Right atrium auricular region (tissue), 2 donors: Measurements from ENCODE around the gene BMPR1A. TPM values are rescaled to one million over a fixed set of nuclear protein-coding genes. Genes with fewer than 3 reads are reported as not detected.
"Not testable (repeated sequence)": the region's sequence is repeated elsewhere in the genome, so short reads cannot be mapped to it uniquely, and the experiment has no call there.

Experiments
- DNase-seq: peaks from one replicate; pipeline ENCODE4 v3.0.0-alpha.2; 2019; ENCODE audit warnings: low spot score
- H3K27ac ChIP-seq, 2 donors: fragments of 200-600 bp; sonication (generic); 1 replicate in 1 of 2; 2 replicates in 1 of 2; pipeline ENCODE4 v1.5.1; 2016 to 2019
- H3K27me3 ChIP-seq, 2 donors: fragments of 200-600 bp; sonication (generic); one replicate each; pipeline versions ENCODE4 v1.5.1 to v1.6.0; 2017 to 2019
- H3K36me3 ChIP-seq: fragments of 200-600 bp; sonication (generic); one replicate; pipeline ENCODE4 v1.5.1; 2016
- H3K4me1 ChIP-seq, 2 donors: fragments of 200-600 bp; sonication (generic); one replicate each; pipeline versions ENCODE4 v1.5.1 to v1.6.0; 2017 to 2019
- H3K4me3 ChIP-seq, 2 donors: fragments of 200-600 bp; sonication (generic); 1 replicate in 1 of 2; 2 replicates in 1 of 2; pipeline ENCODE4 v1.5.1; 2017 to 2019; ENCODE audit warnings: mild to moderate bottlenecking in 1 of 2, moderate library complexity in 1 of 2
- H3K9me3 ChIP-seq, 2 donors: fragments of 200-600 bp; sonication (generic); one replicate each; pipeline ENCODE4 v1.5.1; 2019
- CTCF ChIP-seq, 2 donors: fragments of 200-600 bp; sonication (generic); IDR thresholded peaks; one replicate each; pipeline ENCODE4 v1.5.1; 2019; ENCODE audit warnings: antibody characterized with exemption in 2 of 2
- total RNA-seq, 2 donors: library from RNA; depleted of rRNA; stranded (reverse); fragments of >200 nt; gene quantifications; one replicate each; pipeline ENCODE4 v1.1.0, GENCODE V29; 2016

The BMPR1A gene
- total RNA-seq, 2 donors from 2014 or later, result 28.6 to 41.2 TPM

DNA sequence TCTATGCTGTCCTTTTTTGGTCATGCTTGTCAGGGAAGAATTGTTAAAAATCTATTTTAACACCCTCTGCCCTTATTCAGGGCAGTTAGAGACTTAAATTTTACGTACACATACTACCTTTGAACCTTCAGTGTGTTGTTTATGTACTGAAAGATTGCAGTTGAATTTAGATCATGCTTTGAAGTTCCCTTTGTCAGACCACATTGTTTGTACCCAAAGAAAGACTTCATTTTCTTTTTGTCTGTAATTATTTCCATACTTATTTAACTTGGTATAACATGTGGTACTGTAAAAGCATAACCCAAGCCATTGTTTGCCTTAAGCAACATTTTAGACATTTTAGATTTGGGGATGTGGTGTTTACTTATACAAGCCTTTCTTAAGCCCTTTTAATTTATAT is 104.9 kb downstream of the BMPR1A start:
- peaks cover 0 to 20% of the 10 kb centered on the region in 2 donors for H3K4me1 ChIP-seq
- no peak overlapping the region for H3K27ac ChIP-seq
- no peak for DNase-seq
- no peak for TF ChIP-seq CTCF (IDR thresholded peaks at IDR 0.05)
- no peak overlapping the region for H3K4me3 ChIP-seq
- H3K9me3 ChIP-seq, result no peaks in the 10 kb centered on the region
- H3K36me3 ChIP-seq, result no peaks in the 10 kb centered on the region
- no peaks in the 10 kb centered on the region for H3K27me3 ChIP-seq

GRCh38 chr10:86862373-86862772 is 106.0 kb downstream of the BMPR1A start:
- DNase-seq, result no peak
- H3K27me3 ChIP-seq, result no peaks in the 10 kb centered on the region
- no peaks in the 10 kb centered on the region for H3K36me3 ChIP-seq
- no peak for TF ChIP-seq CTCF (IDR thresholded peaks at IDR 0.05)
- no peak overlapping the region for H3K27ac ChIP-seq
- H3K4me3 ChIP-seq, result no peak overlapping the region
- no peaks in the 10 kb centered on the region for H3K9me3 ChIP-seq
- H3K4me1 ChIP-seq, result peaks cover 0 to 20% of the 10 kb centered on the region in 2 donors

DNA sequence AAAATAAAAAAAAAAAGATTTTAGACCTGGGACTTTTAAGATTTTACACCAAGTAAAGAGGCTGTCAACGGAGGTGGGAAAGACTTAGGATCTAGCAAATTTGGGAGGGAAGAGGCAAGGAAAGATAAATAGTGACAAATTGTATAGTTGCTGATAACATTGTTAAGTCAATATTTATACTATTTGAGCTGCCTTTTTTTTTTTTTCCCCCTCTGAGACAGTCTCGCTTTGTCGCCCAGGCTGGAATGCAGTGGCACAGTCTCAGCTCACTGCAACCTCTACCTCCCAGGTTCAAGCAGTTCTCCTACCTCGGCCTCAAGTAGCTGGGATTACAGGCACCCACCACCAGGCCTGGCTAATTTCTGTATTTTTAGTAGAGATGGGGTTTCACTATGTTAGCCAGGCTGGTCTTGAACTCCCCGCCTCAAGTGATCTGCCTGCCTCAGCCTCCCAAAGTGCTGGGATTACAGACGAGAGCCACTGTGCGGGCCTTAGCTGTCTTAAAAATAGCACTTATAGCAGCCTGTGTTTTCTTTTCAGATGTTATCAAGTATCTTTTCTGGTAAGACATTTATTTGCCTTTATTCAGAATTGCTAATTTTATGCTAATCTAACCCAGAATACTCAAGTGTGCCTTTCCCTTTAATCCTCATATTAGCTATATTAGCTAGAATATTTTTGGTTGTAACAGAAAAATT is 106.5 kb downstream of the BMPR1A start:
- Histone ChIP-seq H3K4me1 (peaks cover 0 to 20% of the 10 kb centered on the region in 2 donors), H3K27ac (peak overlapping the region; percentile 13 to 25), H3K4me3 (no peak overlapping the region), H3K36me3 (no peaks in the 10 kb centered on the region), H3K27me3 (no peaks in the 10 kb centered on the region), H3K9me3 (no peaks in the 10 kb centered on the region)
- TF ChIP-seq CTCF (IDR thresholded peaks at IDR 0.05), result no peak
- DNase-seq, result no peak

DNA sequence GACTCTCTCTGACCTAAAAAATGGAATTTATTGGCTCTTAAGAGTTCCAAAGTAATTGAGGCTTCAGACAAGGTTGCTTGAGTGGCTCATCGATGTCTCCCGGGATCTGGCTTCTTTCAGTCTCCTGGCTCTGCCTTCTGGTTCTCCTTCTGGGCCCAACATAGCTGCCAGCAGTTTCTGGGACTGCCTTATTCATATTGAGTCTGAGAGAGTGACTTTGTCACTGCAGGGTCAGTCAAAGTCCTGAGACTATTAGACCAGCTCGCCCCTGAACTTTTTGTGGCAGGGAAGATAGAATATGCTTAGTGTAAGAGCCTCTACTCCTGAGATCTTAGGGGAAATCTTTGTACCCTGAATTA is 107.0 kb downstream of the BMPR1A start:
- H3K36me3 ChIP-seq, result no peaks in the 10 kb centered on the region
- H3K27me3 ChIP-seq, result no peaks in the 10 kb centered on the region
- no peak overlapping the region for H3K4me3 ChIP-seq
- H3K4me1 ChIP-seq, result peaks cover 0 to 25% of the 10 kb centered on the region in 2 donors
- TF ChIP-seq CTCF (IDR thresholded peaks at IDR 0.05), result no peak
- no peaks in the 10 kb centered on the region for H3K9me3 ChIP-seq
- H3K27ac ChIP-seq, result peak overlapping the region; percentile 13 to 25
- no peak for DNase-seq

DNA sequence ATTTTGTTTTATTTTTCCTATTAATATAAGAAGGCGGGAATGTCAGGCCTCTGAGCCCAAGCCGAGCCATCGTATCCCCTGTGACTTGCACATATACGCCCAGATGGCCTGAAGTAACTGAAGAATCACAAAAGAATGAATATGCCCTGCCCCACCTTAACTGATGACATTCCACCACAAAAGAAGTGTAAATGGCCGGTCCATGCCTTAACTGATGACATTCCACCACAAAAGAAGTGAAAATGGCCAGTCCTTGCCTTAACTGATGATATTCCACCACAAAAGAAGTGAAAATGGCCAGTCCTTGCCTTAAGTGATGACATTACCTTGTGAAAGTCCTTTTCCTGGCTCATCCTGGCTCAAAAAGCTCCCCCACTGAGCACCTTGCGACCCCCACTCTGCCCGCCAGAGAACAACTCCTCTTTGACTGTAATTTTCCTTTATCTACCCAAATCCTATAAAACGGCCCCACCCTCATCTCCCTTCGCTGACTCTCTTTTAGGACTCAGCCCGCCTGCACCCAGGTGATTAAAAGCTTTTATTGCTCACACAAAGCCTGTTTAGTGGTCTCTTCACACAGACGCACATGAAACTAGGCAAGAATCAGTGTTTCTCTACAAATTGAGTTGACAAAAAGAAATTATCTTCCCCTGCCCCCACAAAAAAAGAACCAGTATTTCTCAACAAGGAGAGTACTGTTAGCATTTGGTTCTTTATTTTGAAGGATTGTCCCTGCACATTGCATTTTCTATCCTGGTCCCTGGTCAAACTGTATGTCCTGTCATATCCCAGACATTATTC is 108.8 kb downstream of the BMPR1A start:
- not testable (repeated sequence) for H3K4me3 ChIP-seq, H3K36me3 ChIP-seq, H3K27me3 ChIP-seq, H3K9me3 ChIP-seq, DNase-seq
- Histone ChIP-seq H3K27ac (peak overlapping the region; percentile 37 to 63), H3K4me1 (peaks cover 0 to 32% of the 10 kb centered on the region in 2 donors)

DNA sequence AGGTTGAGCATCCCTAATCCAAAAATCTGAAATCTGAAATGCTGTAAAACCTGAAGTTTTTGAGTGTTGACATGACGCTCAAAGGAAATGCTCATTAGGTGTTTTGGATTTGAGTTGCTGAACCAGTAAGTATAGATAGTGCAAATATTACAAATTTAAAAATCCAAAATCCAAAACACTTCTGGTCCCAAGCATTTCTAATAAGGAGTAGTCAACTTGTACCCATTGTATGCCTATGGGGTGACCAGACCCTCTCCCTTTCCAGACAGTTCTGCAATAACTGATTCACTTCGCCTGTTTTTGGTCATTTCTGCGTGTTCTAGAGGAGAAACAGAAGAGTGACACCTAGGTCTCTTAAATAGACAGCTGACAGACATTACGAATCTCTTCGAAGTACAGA is 110.7 kb downstream of the BMPR1A start:
- H3K4me3 ChIP-seq, result no peak overlapping the region
- no peak for TF ChIP-seq CTCF (IDR thresholded peaks at IDR 0.05)
- no peaks in the 10 kb centered on the region for H3K27me3 ChIP-seq
- peak overlapping the region in 1 of 2 donors; percentile 63 for H3K27ac ChIP-seq
- no peak for DNase-seq
- no peaks in the 10 kb centered on the region for H3K9me3 ChIP-seq
- H3K4me1 ChIP-seq, result peaks cover 0 to 47% of the 10 kb centered on the region in 2 donors
- no peaks in the 10 kb centered on the region for H3K36me3 ChIP-seq
